Ishikawa (cell line): ENCODE data around the gene BARHL1.

Source experiments
- CEBPB ChIP-seq: IDR thresholded peaks from 2 replicates; pipeline ENCODE4 v1.6.1; 2012
- CREB1 ChIP-seq: IDR thresholded peaks from 2 replicates; pipeline ENCODE4 v1.6.1; 2012; ENCODE audit warnings: low read depth
- EP300 ChIP-seq: IDR thresholded peaks from 2 replicates; pipeline ENCODE4 v1.6.1; 2012; ENCODE audit warnings: borderline replicate concordance
- FOXM1 ChIP-seq: IDR thresholded peaks from 2 replicates; pipeline ENCODE4 v1.6.1; 2012; ENCODE audit warnings: low read depth, borderline replicate concordance
- NFIC ChIP-seq: IDR thresholded peaks from 2 replicates; pipeline ENCODE4 v1.6.1; 2012
- RAD21 ChIP-seq: IDR thresholded peaks from 2 replicates; pipeline ENCODE4 v1.6.1; 2012; ENCODE audit warnings: low read depth
- REST ChIP-seq: IDR thresholded peaks from 2 replicates; pipeline ENCODE4 v1.6.1; 2012; ENCODE audit warnings: low read depth, mild to moderate bottlenecking
- TCF12 ChIP-seq: IDR thresholded peaks from 2 replicates; pipeline ENCODE4 v1.6.1; 2012; ENCODE audit warnings: low read depth
- TEAD4 ChIP-seq: IDR thresholded peaks from 2 replicates; pipeline ENCODE4 v1.6.1; 2012
- TF ChIP-seq, protein P1 (sequence below): IDR thresholded peaks from 2 replicates; pipeline ENCODE4 v1.6.1; 2012
- TF ChIP-seq, protein P2 (sequence below): IDR thresholded peaks from 2 replicates; pipeline ENCODE4 v1.6.1; 2012

DNA sequence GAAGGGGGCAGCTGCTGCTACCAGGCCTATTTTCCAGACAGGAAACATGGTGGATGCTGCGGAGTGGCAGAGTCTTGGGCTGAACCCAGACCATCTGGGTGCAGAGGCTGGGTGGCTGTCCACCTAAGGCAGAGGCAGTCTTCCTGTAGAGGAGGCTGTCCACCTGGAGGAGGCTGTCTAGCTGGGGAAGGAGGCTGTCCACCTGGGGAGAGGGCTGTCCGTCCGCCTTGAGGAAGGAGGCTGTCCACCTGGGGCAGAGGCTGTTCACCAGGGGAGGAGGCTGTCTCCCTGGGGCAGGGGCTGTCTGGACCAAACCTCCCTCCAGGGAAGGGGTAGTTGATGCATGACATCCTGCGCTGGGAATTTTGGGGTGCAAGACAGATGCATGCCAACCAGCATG, 39.2 kb upstream of the BARHL1 start:
- TF ChIP-seq, protein P1, sequence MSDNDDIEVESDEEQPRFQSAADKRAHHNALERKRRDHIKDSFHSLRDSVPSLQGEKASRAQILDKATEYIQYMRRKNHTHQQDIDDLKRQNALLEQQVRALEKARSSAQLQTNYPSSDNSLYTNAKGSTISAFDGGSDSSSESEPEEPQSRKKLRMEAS: no peak
- TF ChIP-seq TCF12 (no peak), NFIC (no peak), CREB1 (no peak), CEBPB (no peak), FOXM1 (no peak), TEAD4 (no peak), RAD21 (no peak), REST (no peak), EP300 (no peak)
- TF ChIP-seq, protein P2, sequence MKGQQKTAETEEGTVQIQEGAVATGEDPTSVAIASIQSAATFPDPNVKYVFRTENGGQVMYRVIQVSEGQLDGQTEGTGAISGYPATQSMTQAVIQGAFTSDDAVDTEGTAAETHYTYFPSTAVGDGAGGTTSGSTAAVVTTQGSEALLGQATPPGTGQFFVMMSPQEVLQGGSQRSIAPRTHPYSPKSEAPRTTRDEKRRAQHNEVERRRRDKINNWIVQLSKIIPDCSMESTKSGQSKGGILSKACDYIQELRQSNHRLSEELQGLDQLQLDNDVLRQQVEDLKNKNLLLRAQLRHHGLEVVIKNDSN: no peak
